HG03159 (cell line): Measurements from ENCODE around the gene ANKMY1.
"Not testable (repeated sequence)": the region's sequence is repeated elsewhere in the genome, so short reads cannot be mapped to it uniquely, and the experiment has no call there.

Source experiments
- ATAC-seq: cut with Tn5 transposase; IDR thresholded peaks from one replicate; pipeline ENCODE4 v1.9.1; 2021; ENCODE audit warnings: mild to moderate bottlenecking, moderate library complexity; ENCODE audit not compliant: unreplicated experiment

The ANKMY1 gene

DNA sequence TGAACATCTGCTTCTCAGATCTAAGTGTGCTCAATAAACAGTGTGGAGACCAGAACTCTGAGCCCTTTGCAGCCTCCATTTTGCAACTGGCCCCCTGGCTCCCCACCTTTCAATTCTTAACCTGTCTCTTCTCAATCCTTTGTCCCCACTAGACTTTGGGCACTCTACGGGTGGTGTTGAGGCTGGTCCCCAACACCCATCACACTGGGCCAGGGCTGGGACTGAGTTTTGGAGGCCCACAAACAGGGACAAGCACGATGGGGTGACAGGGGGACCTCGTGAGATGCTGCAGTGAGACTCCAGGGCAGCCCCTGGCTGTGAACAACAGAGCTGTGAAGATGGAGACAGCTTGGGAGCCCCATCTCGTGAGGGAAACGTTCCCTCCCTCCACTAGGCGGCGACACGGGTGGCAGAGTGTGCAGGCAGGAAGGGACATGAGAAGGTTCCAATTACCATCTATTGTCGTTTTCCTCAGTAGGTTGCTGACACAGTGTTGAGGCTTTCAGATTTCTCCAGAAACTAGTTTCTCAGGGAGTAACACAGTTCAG lies 1.2 kb downstream of the ANKMY1 start:
- ATAC-seq = no peak

DNA sequence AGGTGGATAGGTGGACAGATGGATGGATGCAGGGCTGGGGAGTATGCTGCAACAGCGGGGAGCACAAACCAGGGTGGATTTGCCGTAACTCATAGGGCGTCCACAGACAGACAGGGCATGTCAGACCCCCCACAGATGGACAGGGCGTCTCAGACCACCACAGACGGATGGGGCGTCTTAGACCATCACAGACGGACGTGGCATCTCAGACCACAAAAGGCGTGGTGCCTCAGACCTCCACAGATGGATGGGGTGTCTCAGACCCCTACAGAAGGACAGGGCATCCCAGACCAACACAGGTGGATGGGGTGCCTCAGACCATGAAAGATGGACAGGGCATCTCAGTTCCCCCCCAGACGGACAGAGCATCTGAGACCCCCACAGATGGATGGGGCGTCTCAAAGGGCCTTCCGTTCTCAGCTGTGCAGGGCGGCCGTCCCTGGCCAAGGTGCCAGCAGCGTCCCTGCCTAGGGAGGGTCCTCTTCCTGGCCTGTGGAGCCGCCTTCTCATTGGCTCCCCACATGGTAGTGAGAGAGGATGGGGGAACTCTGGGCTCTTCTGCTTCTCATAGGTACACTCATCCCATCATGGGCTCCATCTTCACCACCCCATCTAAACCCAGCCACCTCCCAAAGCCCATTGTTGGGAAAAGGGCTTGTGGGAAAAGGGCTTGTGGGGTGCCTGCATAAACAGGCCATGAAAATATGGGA lies 2.1 kb downstream of the ANKMY1 start:
- no peak for ATAC-seq

DNA sequence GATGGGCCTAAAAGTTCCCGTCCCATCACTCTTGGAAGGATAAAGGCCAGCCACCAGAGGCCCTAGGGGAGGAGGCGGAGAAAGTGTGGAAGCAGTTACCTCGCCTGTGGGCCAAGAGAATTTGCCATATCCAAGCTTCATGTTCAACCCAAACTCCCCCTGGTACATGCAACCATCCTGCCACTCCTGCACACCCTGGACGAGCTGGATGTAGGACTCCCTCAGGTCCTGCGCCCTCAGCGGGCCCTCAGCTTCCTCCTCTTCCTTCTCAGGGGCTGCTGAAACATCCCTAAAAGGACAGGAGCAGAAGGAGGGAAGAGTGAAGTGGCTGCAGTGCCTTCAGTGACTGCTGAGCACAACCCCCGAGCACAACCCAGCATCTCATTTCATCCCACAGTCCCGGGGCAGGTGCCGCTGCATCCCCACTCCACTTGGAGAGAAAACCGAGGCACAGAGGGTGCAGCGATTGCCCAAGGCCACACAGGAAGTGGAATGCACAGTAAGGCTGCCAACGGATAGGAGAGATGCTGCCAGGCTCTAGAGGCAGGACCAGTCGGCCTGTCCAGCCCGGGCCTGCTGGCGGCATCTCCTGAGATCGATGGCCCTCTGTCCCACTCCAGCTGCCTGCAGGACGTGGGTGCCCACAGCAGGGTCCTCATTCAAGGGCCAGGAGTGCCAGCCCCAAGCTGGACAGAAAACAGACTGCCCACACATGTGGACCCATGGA lies 2.9 kb downstream of the ANKMY1 start:
- ATAC-seq = no peak

DNA sequence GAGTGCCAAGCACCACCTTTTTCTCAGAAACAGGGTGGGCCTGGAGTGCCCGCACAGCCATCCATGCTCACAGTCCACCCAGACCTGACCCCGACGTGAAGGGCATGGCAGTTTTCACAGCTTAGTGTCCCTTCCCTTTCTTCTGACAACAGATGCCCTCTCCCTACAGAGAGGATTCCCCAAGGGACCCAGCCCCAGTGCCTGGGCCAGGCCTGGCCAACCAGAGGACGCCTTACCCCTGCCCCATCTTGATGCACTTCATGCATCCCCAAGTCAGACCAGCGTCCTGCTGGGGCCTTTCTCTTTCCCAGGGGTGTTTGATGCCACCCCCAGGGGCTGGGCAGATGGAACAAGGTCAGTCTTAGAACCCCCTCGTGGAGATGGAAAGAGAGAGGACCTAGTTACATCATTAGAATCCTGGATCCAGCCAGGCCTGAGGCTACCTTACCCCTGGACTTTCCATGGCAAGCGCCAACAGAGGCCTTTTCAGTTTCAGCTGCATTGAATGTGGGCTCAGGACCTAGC lies 3.8 kb downstream of the ANKMY1 start:
- no peak for ATAC-seq

DNA sequence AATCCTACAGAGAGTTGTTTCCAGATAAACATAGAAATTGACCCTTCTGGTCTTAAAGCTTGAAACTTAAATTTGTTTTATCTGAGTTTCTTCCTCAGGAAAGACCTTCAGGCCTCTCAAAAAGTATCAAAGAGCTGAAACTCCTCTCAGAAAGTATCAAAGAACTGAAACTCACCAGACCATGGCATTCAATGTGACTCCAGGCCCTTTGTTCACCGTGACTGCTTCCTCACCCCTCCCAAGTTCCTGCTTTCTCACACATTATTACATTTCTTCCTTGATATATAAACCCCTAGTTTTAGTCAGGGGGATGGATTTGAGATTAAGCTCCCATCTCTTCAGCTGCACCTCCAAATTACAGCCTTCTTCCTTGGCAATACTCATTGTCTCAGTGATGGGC lies 6.0 kb downstream of the ANKMY1 start:
- no peak for ATAC-seq

DNA sequence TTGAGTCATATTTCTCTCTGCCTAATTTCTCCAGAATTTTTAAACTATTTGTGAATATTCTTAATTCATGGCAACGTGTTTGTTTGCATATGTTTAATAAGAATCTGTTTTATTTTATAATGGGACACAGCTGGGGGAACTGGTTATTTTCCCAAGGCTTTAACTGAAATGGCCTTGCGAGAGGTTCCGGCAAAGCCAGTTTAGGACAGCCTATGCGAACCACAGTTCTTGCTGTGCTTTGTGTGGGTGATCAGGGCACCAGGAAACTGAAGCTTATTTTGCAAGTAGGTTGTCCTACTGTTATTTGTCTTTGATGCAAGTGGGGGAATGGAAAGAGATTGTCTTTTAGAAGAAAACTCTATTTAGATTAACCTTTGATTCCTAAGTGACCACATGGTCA lies 6.5 kb downstream of the ANKMY1 start:
- no peak for ATAC-seq

DNA sequence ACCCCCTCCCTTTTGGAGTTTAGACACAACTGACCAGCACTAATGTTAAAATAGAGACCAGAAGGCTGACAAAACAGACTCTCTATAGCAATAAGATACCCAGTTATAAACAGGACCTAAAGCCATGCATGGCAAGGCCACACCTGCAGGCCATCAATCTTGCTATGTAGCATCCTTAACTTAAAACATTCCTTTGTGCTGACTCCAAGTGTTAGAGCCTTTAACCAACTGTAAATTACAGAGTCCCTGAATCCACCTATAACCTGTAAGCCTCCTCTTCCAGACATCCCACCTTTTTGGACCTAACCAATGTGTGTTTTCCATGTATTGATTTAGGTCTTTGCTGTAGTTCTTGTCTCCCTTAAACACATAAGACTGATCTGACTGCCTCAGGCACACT lies 17.9 kb downstream of the ANKMY1 start:
- no peak for ATAC-seq

DNA sequence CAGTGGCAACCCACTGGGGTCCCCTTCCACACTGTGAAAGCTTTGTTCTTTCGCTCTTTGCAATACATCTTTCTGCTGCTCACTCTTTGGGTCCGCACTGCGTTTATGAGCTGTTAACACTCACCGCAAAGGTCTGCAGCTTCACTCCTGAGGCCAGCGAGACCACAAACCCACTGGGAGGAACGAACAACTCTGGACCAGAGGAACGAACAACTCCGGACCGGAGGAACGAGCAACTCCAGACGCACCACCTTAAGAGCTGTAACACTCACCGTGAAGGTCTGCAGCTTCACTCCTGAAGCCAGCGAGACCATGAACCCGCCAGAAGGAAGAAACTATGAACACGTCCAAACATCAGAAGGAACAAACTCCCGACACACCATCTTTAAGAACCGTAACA lies 18.7 kb downstream of the ANKMY1 start:
- not testable (repeated sequence) for ATAC-seq

DNA sequence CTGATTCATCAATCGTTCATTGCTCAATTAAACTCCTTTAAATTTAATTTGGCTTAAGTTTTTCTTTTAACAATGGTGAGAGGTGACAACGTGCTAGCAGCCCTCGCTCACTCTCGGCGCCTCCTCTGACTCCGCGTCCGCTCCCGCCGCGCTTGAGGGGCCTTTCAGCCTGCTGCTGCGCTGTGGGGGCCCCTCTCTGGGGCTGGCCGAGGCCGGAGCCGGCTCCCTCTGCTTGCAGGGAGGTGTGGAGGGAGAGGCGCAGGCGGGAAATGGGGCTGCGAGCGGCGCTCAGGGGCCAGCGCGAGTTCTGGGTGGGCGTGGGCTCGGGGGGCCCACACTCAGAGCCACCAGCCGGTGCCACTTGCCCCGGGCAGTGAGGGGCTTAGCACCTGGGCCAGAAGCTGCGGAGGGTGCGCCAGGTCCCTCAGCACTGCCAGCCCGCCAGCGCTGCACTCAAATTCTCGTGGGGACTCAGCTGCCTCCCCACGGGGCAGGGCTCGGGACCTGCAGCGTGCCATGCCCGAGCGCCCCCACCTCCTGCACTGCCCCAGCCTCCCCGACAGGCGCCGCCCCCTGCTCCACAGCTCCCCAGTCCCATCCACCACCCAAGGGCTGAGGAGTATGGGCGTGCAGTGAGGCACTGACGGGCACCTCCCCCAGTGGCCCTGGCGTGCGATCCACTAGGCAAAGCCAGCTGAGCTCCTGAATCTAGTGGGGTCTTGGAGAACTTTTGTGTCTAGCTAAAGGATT lies 19.6 kb downstream of the ANKMY1 start:
- ATAC-seq = no peak

DNA sequence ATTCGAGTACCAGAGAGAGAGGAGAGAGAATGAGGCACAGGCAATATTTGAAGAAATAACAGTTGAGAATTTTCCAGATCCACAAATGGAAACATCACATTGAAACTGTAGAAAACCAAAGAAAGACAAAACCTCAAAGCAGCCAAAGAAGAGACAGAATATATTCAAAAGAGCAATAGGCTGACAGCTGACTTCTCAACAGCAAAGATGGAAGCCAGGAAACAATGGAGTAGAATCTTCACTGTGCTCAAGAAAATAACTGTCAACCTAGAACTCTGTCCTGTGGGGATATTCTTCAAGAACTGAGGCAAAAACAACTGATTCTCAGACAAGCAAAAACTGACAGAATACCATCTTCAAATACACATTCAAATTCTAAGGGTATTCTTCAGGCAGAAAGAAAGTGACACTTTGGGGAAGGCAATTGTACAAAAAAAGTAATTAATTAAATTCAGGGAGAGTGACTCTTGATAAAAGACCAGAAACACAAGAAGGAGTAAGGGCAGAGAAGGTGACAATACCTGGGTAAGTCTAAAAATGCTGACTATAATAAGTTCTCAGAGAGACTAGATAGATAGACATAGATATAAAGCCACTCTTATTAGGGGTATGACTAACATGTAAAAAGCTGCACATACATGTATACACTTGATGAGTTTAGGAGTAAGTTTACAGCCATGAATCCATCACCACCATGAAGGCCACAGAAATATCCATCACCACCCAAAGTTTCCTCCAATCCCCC lies 25.6 kb downstream of the ANKMY1 start:
- ATAC-seq = no peak

DNA sequence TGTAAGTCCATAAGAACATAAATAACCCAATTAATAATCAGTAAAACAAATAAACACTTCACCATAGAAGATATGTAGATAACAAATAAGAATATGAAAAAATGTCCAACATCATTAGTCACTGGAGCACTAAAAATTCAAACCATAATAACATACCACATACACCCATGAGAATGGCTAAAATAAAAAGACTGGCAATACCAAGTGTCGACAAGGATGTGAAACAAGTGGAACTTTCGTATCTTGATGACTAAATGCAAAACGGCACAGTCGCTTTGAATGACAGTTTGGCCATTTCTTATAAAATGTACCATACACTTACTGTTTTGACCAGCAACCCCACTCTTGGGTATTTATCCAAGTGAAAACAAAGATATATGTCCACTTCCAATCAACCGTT lies 26.8 kb downstream of the ANKMY1 start:
- no peak for ATAC-seq

DNA sequence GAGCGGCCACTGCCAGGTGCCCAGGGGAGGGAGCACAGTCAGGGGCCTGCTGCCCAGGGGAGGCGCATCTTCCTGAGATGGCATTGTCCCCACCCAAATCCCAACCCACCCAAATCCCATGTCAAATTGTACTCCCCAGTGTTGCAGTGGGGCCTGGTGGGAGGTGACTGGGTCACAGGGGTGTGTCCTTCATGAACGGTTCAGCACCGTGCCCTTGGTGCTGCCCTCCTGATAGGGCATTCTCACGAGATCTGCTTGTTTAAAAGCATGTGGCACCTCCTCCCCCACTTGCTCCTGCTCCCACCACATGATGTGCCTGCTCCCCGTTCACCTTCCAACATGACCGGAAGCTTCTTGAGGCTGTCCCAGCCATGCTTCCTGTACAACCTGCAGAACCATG lies 27.6 kb downstream of the ANKMY1 start:
- ATAC-seq = no peak

DNA sequence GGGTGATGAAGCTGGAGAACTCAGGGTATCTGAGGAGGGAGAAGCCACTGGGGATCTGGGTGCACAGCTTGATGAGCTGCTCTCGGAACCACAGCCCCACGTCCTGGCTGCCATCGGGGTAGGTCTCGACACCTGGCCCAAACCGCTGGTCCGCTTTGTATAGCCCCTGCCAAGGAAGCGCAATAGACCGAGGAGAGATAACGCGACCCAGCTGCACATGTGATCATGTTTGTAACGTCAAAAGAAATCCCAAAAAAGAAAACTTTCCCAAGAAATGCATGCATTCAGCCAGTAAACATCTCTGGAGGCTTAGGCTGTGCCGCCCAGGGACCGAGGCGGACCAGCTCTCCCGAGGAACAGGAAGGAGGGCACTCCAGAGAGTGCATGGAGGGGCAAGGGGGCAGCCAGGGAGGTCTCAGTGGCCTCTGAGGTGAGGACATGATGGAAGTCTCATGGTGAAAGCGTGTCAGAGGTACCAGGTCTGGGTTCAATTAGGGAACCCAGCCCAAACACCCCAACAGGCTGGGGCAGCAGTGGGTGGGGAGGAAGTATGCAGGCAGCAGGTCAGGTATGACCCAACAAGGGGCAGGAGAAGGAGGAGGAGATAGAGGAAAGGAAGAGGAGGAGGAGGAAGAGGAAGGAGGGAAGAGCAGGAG lies 28.3 kb downstream of the ANKMY1 start:
- no peak for ATAC-seq

DNA sequence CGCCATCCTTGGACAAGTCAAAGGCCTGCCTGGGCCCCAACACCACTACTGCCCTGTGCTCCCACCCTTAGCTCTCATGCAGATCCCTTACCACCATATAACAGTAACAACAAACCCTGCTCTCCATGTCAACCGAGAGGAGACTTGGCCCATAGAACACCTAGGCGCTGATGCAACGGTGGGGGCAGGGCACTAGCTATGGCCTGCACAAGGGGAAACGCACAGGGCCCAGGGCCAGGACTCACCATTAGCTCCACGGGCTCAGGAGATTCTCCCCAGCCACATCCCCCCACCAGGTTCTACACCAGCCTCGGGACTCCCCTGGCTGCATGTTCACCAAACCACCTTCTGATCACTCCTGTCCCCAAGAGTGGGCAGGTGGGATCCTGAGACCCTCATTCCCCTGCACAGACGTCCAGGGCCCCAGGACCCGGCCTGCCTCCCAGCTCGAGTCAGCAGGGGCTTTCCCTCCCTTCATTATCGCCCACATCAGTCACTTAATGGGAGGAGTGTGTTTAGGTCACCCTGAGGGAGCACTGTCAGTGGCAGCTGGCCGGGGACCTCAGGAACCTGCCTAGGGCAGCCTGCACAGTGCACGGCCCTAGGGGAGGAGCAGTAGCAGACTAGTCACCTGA lies 29.3 kb downstream of the ANKMY1 start:
- ATAC-seq = no peak

DNA sequence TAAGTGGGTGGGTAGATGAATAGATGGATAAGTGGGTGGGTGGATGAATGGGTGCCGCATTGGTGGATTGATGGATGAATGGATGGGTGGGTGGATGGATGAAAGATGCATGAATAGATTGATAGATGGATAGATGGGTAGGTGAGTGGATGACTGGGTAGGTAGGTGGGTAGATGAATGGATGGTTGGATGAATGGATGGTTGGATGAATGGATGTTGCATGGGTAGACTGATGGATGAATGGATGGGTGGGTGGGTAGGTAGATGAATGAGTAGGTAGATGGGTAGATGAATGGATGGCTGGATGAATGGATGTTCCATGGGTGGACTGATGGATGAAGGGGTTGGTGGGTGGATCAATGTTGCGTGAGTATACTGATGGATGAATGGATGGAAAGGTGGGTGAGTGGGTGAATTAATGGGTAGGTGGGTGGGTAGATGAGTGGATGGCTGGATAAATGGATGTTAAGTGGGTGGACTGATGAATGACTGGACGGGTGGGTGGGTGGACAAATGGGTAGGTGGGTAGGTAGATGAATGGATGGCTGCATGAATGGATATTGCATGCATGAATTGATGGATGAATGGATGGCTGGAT lies 30.5 kb downstream of the ANKMY1 start:
- ATAC-seq = no peak

DNA sequence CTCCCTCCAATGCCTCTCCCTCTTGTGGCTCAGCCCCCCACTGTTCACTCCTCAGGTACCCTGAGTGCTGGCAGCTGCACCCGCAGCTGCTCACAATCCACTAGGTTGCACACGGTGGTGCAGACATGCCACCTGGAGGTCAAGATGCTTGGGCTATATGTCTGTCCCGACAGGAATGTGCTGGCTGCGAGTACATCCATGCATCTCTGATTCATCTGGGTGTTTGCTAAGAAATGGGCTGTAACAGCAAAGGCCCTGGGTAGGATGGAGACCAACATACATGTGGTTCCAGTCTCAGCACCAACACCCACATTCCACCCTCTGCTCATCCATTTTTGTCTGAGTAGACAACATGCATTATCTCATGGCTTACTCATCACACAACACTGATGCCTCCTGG lies 31.3 kb downstream of the ANKMY1 start:
- ATAC-seq = no peak

DNA sequence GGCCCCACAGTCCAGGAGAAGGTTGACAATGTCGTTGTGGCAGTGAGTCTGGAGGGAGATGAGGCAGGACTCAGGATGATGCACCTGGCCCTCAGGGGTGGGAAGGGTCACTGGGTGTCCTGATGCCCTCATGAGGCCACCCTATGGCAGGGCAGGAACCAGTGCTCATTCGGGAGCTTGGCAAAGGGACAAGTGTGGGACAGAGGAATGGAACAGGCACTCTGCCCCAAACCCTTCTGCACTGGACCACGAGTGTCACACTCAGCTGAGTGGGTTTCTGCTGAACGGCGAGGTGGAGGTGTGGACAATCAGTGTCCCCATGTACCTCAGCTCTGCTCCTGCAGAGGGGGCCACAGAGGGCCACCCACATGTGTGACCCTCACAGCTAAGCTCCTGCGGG lies 32.0 kb downstream of the ANKMY1 start:
- no peak for ATAC-seq

DNA sequence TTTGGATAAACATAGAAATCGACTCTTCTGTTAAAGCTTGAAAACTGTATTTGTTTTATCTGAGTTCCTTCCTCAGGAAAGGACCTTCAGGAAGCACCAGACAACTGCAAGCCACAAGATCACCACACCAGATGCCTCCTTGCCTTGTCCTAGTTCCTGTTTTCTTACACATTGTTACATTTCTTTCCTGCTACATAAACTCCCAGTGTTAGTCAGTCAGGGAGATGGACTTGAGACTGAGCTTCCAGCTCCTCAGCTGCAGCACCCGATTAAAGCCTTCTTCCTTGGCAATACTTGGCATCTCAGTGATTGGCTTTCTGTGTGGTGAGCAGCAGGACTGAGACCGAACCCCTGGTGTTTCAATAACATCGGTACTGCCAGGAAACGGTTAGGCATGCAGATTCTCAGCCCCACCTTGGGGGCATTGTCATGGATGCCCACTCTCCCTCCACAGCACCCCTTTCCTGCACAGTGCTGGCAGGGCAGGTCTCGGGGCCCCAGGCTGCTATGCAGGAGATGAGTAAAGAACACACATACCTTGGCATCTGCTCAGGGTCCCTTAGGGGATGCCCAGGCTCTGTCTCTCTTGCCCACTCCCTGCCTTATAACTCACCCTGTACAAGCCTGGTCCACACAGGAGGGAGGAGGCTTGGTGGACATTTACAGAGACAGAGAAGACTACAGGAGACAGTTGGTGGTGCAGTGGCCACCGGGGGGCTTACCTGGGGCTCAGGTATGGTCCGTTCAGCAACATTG lies 32.6 kb downstream of the ANKMY1 start:
- no peak for ATAC-seq
